HG02759 (cell line): ENCODE results near the gene TENM3.

ENCODE experiments used
- ATAC-seq: cut with Tn5 transposase; IDR thresholded peaks from one replicate; pipeline ENCODE4 v1.9.1; 2021; ENCODE audit warnings: mild to moderate bottlenecking, moderate library complexity; ENCODE audit not compliant: unreplicated experiment

TENM3 gene

DNA sequence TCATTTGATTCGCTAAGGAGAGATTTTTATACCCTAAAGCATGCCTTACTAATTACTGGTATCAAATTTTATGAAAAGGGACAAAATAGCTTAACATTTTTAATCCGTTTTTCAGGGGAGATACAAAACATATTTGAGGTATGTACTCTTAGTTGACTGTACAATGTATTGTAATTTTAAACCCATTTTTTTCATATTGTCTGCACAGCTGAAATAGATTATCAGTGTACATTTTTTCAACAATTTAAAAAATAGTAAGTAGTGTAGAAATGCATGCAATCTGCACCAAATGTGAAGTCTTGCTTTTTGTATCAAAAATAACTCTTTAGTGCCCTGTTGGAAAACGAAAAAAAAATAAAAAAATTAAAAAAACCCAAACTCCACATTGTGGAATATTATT lies 82.2 kb downstream of the TENM3 start:
- no peak for ATAC-seq

DNA sequence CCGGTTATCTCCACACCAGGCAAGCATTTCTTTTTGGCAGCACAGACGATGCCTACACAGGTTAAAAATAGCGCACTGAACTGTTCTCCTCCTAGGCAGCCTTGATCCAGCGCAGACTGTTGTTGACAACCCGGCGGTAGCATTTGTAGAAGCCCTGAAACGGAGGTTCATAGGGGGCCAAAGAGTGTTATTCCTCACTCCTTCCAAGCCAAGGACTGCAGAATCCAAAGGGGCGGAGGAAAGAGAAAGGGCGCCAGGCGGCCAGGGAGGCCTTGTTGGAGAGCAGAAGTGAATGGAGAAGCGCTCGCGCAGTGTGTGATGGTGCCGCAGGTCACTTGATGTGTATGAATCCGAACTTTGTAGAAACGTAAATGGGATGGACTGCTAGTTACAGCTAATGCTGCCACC lies 82.7 kb downstream of the TENM3 start:
- ATAC-seq: no peak

DNA sequence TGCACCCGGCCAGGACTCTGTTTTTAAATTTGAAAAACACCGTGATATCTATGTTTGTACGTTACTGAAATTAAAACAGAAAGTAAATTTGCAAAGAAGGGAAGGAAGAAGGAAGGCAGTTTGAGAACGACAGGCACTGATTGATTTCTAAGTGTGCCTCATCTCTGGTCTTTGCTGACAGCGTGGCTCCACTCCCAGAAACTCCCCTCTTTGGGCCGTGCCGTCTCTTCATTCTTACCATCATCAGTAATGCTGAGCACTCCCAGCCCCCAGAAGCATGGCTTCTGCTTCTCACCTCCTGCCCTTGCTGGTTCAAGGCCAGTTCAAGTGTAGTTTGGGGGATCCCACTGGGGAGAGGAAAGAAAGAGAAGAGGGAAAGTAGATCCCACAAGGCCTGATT lies 85.3 kb downstream of the TENM3 start:
- ATAC-seq: no peak

DNA sequence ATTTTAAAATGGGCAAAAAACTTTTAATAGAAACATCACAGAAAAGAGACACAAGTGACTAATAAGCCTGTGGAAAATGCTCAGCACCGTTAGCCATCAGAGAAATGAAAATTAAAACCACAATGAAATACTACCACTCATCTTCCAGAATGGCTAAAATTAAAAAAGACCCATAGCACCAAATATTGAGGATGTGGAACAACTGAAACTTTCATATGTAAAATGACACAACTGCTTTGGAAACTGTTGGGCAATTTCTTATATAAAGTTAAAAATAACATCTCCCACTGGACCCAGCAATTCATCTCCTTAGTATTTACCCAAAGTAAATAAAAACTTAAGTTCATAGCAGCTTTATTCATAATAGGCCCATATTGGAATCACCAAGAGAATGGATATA lies 94.2 kb downstream of the TENM3 start:
- ATAC-seq: no peak

DNA sequence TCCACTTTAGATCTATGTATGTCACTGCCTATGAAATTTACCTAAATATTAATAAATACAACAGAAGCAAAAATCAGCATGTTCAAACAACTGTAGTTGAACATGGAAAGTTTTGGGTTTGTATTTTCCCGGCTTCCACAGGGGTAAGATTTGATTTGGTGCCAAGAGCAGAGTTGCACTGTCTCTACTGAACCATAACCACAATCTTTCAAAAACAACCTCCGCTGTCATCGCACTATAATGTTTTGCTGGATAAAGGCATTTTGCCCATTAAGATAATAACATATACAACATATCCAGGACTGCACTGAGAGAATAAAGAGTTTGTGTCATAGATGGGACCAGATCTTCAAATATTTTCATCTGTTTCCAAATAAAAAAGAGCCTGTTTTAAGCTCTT lies 94.9 kb downstream of the TENM3 start:
- no peak for ATAC-seq

DNA sequence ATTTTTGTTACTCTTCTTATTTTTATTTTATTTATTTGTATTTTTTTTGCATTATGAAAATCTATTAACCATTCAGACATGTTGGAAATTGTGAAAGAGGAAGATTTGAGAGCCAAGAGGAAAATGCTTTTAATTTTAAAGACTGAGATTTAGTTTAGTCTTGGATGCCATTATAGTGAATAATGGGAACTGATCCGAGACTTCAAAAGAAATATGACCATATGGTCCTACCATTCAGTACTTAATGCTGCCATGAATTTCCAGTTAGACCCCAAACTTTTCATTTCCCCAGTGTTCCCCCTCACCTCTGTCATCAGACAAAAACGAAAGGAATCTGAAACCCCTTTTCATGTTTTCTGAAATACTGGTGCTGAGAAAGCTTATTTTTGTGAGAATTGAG lies 95.5 kb downstream of the TENM3 start:
- no peak for ATAC-seq

DNA sequence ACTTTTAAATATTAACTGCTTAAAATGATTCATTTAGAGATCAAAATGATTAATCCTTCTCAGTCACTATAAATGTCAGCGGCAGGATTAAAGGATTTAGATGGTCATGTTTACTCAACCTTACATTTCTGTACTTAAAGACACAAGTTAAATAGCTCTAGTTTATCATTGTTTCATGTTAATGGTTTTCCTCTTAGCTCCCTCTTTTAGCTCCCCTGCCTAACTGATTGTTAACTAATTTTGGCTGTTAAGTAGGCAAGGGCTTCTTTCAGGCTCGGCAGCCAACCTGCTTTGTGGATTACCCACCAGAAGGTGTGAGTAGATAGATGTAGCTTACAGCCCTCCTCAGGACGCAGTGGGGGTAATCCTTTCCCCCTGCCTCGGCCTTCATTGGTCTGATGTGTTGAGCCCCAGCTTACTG lies 96.0 kb downstream of the TENM3 start:
- ATAC-seq: no peak

DNA sequence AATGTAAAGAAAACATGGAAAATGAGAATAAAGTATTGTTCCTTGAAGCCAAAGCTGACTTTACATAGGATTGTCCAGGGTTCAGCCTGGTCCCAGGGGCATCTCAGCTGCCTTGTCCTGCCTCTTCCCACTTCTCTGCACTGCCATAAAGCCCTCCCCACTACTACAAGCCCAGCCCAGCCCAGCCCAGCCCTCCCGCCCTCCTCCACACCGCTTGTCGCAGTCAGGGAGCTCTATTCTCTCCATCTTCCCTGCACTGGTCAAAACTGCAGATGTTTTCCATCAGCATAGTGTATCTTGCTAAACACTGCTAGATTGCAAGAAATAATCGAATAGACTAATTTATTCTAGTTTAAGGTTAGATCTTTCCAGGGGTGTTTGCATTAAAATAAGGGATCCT lies 100.3 kb downstream of the TENM3 start:
- ATAC-seq: no peak

DNA sequence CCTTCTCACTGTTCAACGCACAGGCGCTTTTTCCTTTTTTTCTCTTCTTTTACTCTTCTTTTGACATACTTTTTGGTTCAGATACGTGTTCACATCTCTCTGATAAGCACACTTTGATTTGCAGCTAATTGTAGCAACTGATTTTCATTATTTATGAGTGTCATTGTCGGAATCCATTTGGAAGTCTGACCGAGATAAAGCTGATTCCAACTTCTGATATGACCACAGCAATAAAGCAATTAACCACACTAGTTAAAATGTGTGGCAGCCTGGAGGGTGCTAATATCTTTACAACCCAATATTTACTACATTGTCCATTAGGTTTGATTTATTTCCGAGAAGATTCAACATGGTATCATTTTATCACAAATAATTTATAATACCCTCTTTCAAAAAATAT lies 101.8 kb downstream of the TENM3 start:
- no peak for ATAC-seq

DNA sequence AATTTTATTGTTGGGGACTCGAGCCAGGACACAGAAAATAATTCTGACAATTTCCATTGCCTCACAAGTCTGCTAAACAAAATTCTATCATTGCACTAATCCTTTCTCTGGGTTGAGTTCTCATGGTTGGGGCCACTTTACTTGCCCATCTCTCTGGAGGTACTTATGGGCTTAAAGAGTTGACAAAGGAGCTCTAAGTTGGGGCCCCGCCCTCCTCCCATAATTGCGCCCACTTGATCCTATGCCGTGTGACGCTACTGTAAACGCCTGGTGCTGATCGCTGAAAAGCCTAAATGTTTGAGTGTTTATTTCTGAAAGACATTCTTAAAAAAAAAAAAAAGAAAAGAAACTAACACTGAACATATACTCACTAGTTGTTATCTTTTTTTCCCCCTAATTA lies 103.0 kb downstream of the TENM3 start:
- ATAC-seq: no peak

DNA sequence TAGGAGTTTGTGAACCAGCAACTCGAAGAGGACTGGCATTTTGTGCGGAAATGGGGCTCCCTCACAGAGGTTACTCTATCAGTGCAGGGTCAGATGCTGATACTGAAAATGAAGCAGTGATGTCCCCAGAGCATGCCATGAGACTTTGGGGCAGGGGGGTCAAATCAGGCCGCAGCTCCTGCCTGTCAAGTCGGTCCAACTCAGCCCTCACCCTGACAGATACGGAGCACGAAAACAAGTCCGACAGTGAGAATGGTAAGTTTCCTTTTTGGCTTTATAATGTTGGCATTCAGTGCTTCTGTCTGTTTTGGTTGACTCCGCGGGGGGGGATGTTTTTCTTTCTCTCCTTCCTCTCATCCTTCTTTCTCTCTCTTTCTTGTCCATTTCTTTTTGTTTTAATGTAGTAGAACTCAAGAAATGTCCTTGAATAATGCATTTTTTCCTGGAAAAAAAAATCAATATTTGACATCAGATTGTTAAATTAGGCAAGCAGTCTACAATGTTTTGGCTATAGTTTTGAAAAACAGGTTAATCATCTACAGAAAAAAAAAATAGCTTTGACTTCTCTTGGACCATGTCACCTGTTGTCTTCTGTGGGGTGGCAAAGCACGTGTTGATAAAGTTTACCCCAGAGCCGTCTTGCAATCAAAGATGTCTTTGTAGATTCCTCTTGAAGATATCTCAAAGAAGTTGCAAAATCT lies 103.6 kb downstream of the TENM3 start:
- no peak for ATAC-seq

DNA sequence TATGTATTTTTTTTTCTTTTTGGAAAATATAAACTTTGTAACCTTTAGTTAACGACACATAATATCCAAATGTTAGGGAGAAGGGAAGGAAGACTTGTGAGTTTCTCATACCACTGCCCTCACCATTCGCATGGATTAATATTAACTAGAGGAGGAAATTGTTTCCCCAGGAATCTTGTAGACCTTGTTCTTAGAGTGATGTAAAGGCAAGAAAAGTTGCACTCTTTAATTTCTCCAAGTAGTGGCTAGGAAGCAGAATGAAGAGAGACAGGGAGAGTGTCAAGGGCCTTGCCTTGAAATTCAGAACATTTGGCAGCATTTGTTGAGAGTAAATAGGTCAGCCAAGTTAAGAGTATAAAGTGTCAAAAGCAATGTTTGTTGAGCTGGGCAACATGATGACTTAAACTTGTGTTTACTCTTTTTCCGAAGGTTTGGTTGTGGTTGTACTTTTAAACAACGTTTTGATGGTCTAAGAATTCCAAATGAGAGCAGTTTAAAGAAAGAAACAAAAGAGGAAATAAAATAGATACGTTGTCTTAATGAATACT lies 105.7 kb downstream of the TENM3 start:
- ATAC-seq: no peak

DNA sequence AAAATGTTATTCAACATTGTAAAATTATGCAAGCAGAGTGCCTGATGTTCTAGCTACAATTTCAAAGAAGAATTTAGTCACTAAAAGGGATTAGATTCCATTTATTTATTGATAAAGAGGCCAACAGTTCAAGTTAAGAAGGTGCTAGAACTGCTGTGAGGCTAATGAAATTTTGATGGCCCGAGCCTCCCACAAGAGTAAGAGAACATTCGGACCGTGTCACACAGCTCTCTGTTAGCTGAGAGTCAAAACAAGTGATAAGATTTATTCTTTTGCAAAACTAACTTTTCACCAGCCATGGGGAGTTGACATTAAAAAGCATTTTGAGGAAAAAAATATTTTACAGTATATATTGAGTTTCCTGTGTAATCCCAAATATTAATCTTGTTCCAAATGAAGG lies 106.8 kb downstream of the TENM3 start:
- no peak for ATAC-seq

DNA sequence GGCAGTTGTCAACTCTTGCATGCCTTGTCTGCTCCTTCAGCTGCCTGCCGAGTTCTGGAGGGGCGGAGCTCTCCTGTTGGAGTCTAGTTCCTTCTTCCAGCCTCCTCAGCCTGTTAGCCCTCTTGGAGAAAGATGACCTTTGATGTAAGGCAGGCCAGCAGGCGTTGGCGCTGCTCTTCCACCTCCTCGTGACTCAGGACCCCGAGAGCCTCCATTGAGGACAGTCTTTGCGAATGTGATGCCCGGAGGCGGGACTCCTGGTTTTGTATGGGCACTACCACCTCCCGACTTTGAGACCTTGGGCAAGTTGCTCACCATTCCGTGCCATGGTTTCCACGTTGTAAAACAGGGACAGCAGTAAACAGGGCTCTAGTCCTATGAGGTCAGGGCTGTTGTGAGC lies 108.3 kb downstream of the TENM3 start:
- ATAC-seq: no peak

DNA sequence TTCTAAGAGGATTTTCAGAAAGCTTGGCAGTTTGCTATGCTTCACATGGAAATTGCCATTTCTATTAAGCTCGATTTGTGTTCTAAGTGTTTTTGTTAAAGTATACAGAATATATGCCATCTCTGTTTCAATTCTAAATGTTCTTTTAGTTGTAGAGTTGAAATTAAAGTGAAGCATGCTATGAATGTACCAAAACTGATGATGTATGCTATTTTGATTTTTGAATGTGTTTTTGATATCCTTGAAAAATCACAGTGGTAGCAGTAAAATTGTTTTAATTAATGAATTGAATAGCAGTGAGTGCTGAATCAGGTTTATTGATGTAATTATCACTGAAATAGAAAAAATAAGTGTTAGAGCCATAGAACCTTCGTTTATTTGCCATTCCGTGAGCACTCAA lies 110.9 kb downstream of the TENM3 start:
- no peak for ATAC-seq

DNA sequence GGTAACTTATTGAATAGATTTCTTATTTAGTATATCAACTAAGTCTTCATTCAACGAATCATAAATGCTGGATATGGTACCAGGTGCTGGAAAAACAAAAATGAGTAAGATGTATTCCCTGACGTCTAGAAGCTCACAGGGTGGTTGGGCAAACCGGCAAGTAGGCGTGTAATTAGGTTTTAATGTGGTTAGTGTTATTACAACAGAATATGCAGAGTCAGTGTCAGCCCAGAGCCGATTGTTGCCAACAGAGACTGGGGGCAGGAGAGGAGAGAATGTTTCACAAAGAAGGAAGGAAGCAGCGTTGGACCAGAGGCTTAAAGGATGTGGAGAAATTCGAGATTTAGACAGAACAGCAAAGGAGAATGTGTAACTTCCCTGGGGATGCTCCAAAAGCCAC lies 111.7 kb downstream of the TENM3 start:
- no peak for ATAC-seq

DNA sequence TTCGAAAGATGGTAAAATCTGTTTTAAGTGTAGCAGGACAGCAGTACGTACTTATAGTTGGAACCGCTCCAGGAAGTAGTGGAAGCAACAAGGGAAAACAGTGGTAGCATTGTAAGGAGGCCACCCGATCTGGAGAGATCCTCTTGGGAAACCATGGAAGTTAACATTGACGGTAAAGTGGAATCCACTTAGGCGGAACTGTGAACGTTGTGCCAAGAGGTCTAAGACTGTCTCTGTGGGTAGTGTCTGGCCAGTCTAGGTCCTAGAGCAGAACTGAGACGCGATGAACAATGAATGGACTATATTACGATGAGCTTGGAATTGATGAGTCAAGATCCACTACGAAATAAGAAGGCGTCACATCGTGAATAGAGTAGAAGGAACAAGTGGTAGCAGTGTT lies 124.0 kb downstream of the TENM3 start:
- ATAC-seq: no peak

DNA sequence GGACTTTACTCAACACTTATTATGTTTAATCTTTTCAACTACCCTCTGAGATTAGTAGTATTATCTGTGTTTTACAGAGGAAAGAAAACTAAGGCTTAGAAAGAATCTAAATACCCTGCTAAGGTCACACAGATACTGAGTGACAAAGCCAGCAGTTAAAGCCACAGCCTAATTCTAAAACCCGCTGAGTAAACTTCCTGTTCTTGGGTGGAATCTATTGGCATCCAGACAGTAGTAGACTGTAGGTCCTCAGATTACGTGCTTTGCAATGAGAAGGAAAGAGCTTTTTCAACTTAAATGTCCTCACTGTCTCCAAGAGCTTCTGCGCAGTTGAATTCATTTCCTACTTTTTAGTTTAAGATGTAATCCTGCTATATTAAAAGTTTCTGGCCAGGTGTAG lies 126.0 kb downstream of the TENM3 start:
- no peak for ATAC-seq

DNA sequence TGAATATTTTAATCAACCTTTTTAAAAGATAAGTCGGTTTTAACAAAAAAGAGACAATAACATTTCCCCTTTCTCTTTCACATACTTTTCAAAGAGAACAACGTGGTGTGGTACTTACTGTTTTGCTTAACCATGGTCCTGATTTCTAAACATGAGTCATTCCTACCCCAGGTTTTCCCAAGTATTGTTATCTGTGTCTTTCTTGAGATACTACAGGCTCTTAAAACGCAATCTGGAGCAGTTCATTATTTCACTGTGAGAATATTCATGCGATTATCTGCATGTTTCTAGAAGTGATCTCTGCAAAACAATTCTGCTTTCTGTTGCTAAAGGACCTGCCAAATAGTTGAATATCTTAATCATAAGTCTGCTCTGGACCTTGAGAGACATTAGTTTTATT lies 127.3 kb downstream of the TENM3 start:
- ATAC-seq: no peak

DNA sequence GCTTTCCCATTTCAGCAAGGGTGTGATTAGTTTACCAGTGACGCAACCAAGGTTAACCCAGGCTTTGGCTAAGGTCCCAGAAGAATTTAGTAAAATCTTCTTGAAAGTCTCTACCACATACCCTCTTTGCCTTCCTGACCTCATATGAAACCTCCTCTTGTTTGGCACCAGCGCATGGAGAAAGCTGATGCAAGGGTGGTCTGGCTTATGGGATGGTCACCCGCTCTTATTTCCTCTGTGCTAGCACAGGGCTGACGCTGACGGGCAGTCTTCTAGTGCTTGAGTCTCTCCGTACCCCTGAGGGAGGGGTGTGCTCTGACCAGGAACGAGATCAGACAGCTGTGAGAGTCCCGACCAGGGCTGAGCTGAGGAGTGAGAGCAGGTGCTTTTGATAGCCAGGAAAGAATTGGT lies 137.6 kb downstream of the TENM3 start:
- ATAC-seq: no peak

DNA sequence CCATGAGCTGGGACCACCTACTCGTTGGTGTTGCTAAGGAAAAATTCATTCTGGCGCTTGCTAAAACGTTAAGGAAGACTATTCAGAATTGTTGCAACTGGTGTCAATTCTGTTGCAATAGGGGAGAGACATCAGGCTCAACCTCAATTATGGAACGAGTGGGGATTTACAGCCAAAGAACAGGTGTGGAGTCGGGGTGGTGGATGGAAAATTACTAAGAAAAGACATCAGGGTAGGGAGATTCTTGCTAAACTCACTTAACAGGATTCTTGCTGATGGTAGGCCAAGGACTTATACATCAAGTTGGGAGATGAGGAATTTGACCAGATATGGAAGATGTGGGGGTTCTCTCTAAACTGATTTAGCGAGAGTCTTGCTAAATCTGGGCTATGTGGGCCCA lies 139.7 kb downstream of the TENM3 start:
- ATAC-seq: no peak

DNA sequence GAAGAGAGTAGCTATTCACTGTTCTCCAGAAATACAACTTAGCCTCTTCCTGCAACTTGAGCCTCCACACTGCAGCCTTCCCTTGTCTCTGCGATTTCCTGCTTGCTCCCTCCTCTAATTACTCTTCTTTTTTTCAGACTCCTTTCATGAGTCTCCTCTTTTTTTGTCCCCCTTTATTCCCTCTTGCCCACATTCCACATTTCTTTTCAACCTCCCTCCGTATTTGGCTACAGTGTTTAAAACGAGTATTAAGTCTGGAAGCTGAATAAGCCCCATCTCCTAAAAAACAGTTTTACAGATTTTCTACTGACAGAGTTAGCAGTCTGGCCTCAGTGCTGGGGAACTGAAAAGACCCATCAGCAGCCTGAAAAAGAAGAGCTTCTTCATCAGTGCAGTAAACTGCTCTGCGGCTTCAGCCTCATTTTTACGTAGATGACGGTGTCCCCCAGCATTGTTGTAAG lies 141.5 kb downstream of the TENM3 start:
- ATAC-seq: no peak

DNA sequence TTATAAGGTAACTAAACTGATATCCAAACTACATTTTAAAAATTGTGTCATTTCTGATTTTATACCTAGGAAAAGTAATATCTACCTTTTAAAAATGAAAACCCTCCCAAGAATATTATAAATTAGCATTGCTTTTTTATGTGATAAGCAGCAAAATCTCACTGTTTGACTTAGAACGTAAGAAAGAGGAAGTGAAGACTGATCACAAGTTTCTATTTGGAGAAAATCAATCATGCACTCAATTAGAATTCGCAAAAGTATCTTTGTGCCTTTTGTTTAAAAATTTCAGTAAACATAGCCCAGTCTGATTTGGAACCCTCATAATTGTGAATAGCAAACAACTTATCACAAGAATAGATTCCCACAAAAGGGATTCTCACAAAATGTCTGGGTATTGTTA lies 142.7 kb downstream of the TENM3 start:
- ATAC-seq: no peak
